ENCODE data around the gene TRIM33. TPM values are rescaled to one million over a fixed set of nuclear protein-coding genes. Genes with fewer than 3 reads are reported as not detected.
"Not testable (repeated sequence)": the region's sequence is repeated elsewhere in the genome, so short reads cannot be mapped to it uniquely, and the experiment has no call there.

The TRIM33 gene
- total RNA-seq, 1 donor from 2014 or later, result 52.8 TPM

DNA sequence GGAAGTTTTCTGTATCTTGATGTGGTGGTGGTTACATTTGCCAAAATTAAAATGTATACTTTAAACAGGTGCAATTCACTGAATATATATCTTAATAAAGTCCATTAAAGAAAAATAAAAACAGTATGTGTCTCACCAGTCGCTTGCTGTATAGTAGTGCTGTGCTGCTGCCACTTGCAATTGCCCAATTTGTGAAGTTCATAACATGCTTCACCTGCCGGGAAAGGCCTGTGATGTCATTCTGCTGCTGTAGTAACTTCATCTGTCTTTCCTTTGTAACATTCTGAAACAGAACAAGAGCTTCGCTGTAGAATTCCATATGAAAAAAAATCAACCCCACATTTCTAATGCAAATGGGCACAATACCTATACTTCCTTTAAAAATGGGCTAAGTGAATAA, 83.4 kb downstream of the TRIM33 start:
- Mint-ChIP-seq H3K36me3 (ENCODE audit: low read depth) (peaks cover 15% of the 10 kb centered on the region), H3K27ac (ENCODE audit: unreplicated experiment) (no peak overlapping the region), H3K9me3 (no peaks in the 10 kb centered on the region), H3K27me3 (ENCODE audit: low read depth) (no peaks in the 10 kb centered on the region), H3K4me1 (no peaks in the 10 kb centered on the region), H3K4me3 (no peak overlapping the region)
- no peak for DNase-seq (ENCODE audit: low read depth, low spot score)
- TF ChIP-seq, protein P1, sequence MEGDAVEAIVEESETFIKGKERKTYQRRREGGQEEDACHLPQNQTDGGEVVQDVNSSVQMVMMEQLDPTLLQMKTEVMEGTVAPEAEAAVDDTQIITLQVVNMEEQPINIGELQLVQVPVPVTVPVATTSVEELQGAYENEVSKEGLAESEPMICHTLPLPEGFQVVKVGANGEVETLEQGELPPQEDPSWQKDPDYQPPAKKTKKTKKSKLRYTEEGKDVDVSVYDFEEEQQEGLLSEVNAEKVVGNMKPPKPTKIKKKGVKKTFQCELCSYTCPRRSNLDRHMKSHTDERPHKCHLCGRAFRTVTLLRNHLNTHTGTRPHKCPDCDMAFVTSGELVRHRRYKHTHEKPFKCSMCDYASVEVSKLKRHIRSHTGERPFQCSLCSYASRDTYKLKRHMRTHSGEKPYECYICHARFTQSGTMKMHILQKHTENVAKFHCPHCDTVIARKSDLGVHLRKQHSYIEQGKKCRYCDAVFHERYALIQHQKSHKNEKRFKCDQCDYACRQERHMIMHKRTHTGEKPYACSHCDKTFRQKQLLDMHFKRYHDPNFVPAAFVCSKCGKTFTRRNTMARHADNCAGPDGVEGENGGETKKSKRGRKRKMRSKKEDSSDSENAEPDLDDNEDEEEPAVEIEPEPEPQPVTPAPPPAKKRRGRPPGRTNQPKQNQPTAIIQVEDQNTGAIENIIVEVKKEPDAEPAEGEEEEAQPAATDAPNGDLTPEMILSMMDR (conservative IDR thresholded peaks at IDR 0.05), result no peak

DNA sequence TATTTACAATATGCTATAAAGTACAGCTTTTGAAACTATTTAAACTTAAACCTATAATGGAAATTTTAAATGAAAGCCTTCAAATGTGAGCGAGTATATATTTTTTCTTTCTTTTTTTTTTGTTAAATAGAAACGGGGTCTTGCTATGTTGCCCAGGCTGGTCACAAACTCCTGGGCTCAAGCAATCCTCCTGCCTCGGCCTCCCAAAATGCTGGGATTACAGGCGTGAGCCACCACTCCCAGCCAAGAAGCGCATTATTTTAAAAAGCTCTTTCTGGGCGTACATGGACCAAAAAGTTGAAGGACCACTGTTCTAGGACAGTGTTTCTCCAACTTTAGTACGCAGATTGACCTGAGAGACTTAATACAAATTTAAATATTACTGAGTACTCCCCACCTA, 87.5 kb downstream of the TRIM33 start:
- H3K27ac Mint-ChIP-seq (ENCODE audit: unreplicated experiment), result no peak overlapping the region
- no peaks in the 10 kb centered on the region for H3K4me1 Mint-ChIP-seq
- DNase-seq (ENCODE audit: low read depth, low spot score), result no peak
- TF ChIP-seq, protein P1 (conservative IDR thresholded peaks at IDR 0.05), result no peak
- H3K36me3 Mint-ChIP-seq (ENCODE audit: low read depth), result peaks cover 43% of the 10 kb centered on the region
- no peaks in the 10 kb centered on the region for H3K27me3 Mint-ChIP-seq (ENCODE audit: low read depth)
- no peaks in the 10 kb centered on the region for H3K9me3 Mint-ChIP-seq
- H3K4me3 Mint-ChIP-seq, result no peak overlapping the region

DNA sequence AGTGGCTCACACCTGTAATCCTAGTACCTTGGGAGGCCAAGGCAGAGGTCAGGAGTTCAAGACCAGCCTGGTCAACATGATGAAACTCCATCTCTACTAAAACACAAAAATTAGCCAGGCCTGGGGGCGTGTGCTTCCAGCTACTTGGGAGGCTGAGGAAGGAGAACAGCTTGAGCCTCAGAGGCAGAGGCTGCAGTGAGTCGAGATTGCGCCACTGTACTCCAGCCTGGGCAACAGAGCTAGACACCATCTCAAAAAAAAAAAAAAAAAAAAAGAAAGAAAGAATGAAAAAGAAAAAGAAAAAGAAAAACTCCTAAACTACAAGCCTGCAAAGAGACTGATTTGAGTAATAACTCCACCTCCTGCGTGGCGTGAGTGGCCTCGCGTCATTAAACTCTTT, 92.1 kb downstream of the TRIM33 start:
- not testable (repeated sequence) for H3K27ac Mint-ChIP-seq (ENCODE audit: unreplicated experiment); H3K27me3 Mint-ChIP-seq (ENCODE audit: low read depth); H3K4me3 Mint-ChIP-seq; H3K4me1 Mint-ChIP-seq; DNase-seq (ENCODE audit: low read depth, low spot score); H3K9me3 Mint-ChIP-seq
- H3K36me3 Mint-ChIP-seq (ENCODE audit: low read depth), result peaks cover 49% of the 10 kb centered on the region

DNA sequence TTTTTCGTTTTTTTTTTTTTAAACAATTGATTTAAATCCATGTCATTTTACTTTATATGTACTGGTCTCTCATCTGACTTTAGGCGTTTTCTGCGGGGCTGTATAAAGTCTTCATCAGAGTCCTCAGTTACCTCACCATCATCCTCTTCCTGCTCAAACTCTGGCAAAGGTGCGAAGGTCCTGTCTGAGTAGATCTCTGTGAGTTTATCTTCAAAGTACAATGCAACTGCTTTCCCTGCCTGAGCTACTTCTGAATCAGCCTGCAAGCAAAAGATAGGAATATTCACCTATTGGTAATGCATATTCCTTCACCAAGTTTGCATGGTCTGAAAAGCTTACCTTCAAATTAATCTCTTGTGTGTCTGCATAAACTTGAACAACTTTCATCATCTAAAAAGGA, 113.4 kb downstream of the TRIM33 start:
- Mint-ChIP-seq H3K4me1 (no peaks in the 10 kb centered on the region), H3K27ac (ENCODE audit: unreplicated experiment) (no peak overlapping the region), H3K36me3 (ENCODE audit: low read depth) (peaks cover 15% of the 10 kb centered on the region), H3K27me3 (ENCODE audit: low read depth) (no peaks in the 10 kb centered on the region), H3K9me3 (no peaks in the 10 kb centered on the region), H3K4me3 (no peak overlapping the region)
- DNase-seq (ENCODE audit: low read depth, low spot score), result no peak
- TF ChIP-seq, protein P1 (conservative IDR thresholded peaks at IDR 0.05), result no peak

DNA sequence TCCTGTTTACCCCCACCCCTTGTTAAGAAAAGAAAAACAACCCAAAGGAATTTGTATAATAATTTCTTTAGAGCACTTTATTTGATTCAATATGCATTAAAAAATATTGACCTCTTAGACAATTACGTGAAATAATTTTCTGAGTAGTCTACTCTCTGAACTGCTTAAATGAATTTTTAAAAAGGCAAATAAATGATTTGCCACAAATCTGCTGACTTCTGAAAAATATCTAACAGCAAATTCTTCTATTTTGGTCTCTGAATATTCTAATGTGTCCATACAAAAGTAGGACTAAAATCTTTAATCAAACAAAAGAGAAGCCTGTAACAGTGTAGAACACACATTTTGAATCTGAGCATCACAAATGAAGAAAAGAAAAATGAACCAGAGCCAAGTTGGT, 115.1 kb downstream of the TRIM33 start:
- Mint-ChIP-seq H3K9me3 (no peaks in the 10 kb centered on the region), H3K36me3 (ENCODE audit: low read depth) (peaks cover 28% of the 10 kb centered on the region), H3K4me3 (no peak overlapping the region), H3K27ac (ENCODE audit: unreplicated experiment) (no peak overlapping the region), H3K4me1 (no peaks in the 10 kb centered on the region), H3K27me3 (ENCODE audit: low read depth) (no peaks in the 10 kb centered on the region)
- TF ChIP-seq, protein P1 (conservative IDR thresholded peaks at IDR 0.05), result no peak
- DNase-seq (ENCODE audit: low read depth, low spot score), result no peak

DNA sequence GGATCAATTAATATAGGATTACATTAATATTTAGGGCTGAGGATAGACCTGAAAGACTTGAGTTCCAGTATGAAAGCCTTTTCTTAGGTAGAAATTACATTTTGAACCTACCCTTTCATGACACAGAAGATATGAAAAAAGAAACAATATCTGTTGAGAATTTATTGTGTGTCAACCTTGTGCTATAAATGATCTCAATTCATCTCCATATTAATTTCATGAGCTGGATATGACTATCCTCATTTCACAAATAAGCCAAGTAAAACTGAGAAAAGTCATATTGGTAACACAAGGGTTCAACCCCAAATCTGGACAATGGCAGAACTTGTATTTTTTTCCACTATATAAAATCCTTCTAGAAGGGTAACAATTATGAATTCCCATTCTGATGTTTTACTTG, 120.0 kb downstream of the TRIM33 start:
- TF ChIP-seq, protein P1 (conservative IDR thresholded peaks at IDR 0.05), result no peak
- no peak overlapping the region for H3K27ac Mint-ChIP-seq (ENCODE audit: unreplicated experiment)
- peaks cover 40% of the 10 kb centered on the region for H3K36me3 Mint-ChIP-seq (ENCODE audit: low read depth)
- H3K4me3 Mint-ChIP-seq, result no peak overlapping the region
- H3K4me1 Mint-ChIP-seq, result no peaks in the 10 kb centered on the region
- no peaks in the 10 kb centered on the region for H3K27me3 Mint-ChIP-seq (ENCODE audit: low read depth)
- DNase-seq (ENCODE audit: low read depth, low spot score), result no peak
- peaks cover 2% of the 10 kb centered on the region for H3K9me3 Mint-ChIP-seq

Measured in neural crest cell (in vitro differentiated cells).